Cardiac muscle cell (in vitro differentiated cells and primary cell): ENCODE measurements around the gene BDKRB2. TPM values are rescaled to one million over a fixed set of nuclear protein-coding genes. Genes with fewer than 3 reads are reported as not detected.

Experiments
- DNase-seq, 2 donors: peaks; one replicate each; pipeline versions ENCODE4 v3.0.0 to v3.0.0-alpha.2; 2010 to 2017; ENCODE audit warnings: low read depth in 1 of 2, low spot score in 1 of 2
- H3K27ac ChIP-seq: fragments of 200-600 bp; sonication (generic); 2 replicates; pipeline ENCODE4 v1.5.1; 2016
- H3K27me3 ChIP-seq: fragments of 200-600 bp; sonication (generic); 2 replicates; pipeline ENCODE4 v1.6.0; 2016; ENCODE audit warnings: control low read depth
- H3K36me3 ChIP-seq: fragments of 200-600 bp; sonication (generic); 2 replicates; pipeline ENCODE4 v1.5.1; 2016; ENCODE audit warnings: control low read depth
- H3K4me1 ChIP-seq: fragments of 200-600 bp; sonication (generic); 2 replicates; pipeline ENCODE4 v1.8.1; 2017; ENCODE audit warnings: low read depth, mild to moderate bottlenecking, mixed run types
- H3K4me3 ChIP-seq: fragments of 200-600 bp; sonication (generic); 2 replicates; pipeline ENCODE4 v1.5.1; 2016; ENCODE audit warnings: mild to moderate bottlenecking
- H3K9me3 ChIP-seq: fragments of 200-600 bp; sonication (generic); 2 replicates; pipeline ENCODE4 v1.5.1; 2017; ENCODE audit warnings: low read depth, mild to moderate bottlenecking, control low read depth
- polyA plus RNA-seq: library from polyadenylated mRNA; unstranded; fragments of >200 nt; fragmentation: Nextera tagmentation; extraction: Ambion mirVana; gene quantifications from 2 replicates; pipeline ENCODE4 v1.2.1, GENCODE V29; 2016
- total RNA-seq: library from RNA; depleted of rRNA; stranded (reverse); fragments of >200 nt; gene quantifications from 2 replicates; pipeline ENCODE4 v1.2.3, GENCODE V29; 2016
- TF ChIP-seq, protein P1 (sequence below): IDR thresholded peaks from 2 replicates; pipeline ENCODE4 v1.5.1; 2012; ENCODE audit warnings: low read depth, mild to moderate bottlenecking, low read length

The BDKRB2 gene
- total and polyA plus RNA-seq, 2 experiments from 2014 or later, result 0.45 TPM; not detected in 1

DNA sequence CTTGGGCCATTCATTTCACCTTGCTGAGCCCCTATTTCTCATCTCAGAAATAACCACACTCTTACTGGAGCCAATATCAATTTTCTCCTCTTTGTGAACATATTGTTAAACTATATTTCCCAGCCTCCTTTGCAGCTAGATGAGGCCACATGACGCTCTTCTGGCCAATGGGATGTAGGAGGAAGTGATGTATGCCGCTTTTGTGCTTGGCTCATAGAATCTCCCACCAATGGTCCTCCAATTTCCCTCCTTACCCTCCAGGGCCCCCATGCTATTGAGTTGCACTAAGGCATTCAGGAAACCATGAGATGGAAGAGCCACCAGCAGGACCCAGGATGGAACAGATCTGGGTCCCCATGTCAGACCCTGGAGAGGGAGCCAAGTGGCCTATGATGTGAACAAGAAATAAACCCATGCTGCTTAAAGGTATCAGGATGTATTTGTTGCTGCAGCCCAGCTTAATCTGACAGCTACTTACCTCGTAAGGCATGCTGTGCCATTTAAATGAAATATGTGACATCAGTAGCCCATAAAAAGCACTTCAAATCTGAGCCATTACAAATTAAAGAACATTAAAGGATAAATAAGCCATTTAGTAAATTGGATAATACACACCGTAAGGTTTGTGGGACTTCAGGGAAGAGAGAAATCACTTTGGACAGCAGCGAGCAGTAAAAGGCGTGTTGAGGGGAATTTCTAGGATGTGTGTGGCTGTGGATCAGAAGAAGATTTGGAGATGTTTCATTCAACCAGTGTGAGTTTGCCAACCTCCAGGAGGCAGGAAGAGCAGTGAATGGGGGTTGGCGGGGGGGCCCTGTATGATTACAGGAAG, 24.4 kb upstream of the BDKRB2 start:
- TF ChIP-seq, protein P1, sequence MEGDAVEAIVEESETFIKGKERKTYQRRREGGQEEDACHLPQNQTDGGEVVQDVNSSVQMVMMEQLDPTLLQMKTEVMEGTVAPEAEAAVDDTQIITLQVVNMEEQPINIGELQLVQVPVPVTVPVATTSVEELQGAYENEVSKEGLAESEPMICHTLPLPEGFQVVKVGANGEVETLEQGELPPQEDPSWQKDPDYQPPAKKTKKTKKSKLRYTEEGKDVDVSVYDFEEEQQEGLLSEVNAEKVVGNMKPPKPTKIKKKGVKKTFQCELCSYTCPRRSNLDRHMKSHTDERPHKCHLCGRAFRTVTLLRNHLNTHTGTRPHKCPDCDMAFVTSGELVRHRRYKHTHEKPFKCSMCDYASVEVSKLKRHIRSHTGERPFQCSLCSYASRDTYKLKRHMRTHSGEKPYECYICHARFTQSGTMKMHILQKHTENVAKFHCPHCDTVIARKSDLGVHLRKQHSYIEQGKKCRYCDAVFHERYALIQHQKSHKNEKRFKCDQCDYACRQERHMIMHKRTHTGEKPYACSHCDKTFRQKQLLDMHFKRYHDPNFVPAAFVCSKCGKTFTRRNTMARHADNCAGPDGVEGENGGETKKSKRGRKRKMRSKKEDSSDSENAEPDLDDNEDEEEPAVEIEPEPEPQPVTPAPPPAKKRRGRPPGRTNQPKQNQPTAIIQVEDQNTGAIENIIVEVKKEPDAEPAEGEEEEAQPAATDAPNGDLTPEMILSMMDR, result no peak
- no peak overlapping the region for H3K27ac ChIP-seq

DNA sequence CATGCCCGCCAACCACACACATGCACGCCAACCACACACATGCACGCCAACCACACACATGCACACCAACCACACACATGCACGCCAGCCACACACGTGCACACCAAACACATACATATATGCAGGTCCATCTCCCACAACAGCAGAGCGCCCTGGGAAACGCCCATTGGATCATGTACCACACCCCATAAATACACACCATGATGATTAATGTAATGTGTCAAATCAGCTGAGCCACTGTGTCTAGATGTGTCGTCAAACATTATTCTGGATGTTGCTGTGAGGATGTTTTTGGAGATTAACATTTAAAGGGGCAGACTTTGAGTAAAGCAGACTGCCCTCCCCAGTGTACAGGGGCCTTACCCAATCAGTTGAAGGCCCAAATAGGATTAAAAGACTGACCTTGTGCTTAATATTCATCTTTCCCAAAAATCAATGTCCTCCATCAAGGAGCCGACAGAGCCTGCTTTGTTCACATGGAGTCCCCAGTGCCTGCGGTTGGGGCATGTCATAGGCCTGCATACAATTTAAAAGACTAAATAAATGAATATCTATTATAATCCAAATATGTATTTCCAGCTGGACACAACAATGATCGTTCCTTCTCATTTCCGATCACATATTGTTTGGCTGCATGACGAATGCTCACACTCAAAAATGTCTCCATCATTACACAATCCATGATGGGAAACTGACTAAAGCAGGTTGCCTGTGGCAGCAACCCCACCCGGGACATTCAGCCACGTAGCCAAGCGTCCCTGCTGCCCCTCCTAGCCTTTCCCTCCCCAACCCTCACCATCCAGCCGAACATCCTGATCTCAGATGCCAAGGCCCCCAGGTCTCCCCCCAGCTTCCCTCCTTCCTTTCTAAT, 23.2 kb upstream of the BDKRB2 start:
- DNase-seq, result no peak
- peaks cover 7% of the 10 kb centered on the region for H3K4me1 ChIP-seq
- no peak overlapping the region for H3K27ac ChIP-seq
- H3K36me3 ChIP-seq, result no peaks in the 10 kb centered on the region
- no peaks in the 10 kb centered on the region for H3K9me3 ChIP-seq
- H3K27me3 ChIP-seq, result no peaks in the 10 kb centered on the region
- no peak overlapping the region for H3K4me3 ChIP-seq
- TF ChIP-seq, protein P1, result no peak

More for the DNA sequence above, 24.4 kb upstream of the BDKRB2 start:
- Histone ChIP-seq H3K9me3 (no peaks in the 10 kb centered on the region), H3K36me3 (no peaks in the 10 kb centered on the region), H3K4me1 (peaks cover 7% of the 10 kb centered on the region), H3K4me3 (no peak overlapping the region), H3K27me3 (no peaks in the 10 kb centered on the region)
- no peak for DNase-seq

DNA sequence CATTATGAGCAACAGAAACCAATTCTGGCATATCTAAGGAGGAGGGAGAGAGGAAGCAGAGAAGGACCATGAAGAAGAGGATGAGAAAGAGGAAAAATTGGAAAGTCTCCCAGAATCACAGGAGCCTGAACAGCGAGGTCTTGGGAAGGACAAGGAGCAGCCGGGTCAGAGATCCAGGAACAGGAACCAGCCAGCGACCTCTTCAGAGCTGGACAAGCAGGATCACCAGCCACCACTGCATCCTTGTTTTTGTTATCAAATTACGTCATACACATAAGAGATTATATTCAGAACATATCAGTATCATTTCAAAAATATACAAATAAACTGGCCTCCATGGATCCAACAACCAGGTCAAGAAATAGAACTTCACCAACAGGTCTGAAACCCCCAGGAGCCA, 22.1 kb upstream of the BDKRB2 start:
- no peak for DNase-seq
- no peak overlapping the region for H3K27ac ChIP-seq
- TF ChIP-seq, protein P1, result no peak

DNA sequence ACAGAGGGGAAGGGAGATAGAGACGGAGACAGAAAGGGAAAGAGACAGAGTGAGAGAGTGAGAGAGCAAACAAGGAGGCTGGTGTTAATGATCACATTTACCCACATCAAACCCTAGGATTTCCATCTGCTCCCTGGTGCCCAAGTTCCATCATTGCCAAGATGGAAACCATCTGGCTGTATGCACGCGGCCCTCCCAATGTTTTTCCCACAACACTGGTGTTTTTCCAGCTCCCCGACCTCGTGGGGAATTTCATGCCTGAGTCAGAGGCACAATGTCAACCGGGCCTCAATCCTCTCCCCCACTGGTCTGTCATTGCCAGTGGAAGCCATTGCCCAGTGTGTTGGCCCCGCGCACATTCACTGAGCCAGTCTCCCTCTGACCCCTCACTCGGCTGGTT, 19.9 kb upstream of the BDKRB2 start:
- TF ChIP-seq, protein P1, result no peak
- DNase-seq, result peak in 1 of 2 donors; percentile 47

More for the DNA sequence above, 22.1 kb upstream of the BDKRB2 start:
- no peaks in the 10 kb centered on the region for H3K9me3 ChIP-seq
- H3K27me3 ChIP-seq, result no peaks in the 10 kb centered on the region
- H3K4me3 ChIP-seq, result no peak overlapping the region
- H3K4me1 ChIP-seq, result peaks cover 7% of the 10 kb centered on the region
- no peaks in the 10 kb centered on the region for H3K36me3 ChIP-seq

DNA sequence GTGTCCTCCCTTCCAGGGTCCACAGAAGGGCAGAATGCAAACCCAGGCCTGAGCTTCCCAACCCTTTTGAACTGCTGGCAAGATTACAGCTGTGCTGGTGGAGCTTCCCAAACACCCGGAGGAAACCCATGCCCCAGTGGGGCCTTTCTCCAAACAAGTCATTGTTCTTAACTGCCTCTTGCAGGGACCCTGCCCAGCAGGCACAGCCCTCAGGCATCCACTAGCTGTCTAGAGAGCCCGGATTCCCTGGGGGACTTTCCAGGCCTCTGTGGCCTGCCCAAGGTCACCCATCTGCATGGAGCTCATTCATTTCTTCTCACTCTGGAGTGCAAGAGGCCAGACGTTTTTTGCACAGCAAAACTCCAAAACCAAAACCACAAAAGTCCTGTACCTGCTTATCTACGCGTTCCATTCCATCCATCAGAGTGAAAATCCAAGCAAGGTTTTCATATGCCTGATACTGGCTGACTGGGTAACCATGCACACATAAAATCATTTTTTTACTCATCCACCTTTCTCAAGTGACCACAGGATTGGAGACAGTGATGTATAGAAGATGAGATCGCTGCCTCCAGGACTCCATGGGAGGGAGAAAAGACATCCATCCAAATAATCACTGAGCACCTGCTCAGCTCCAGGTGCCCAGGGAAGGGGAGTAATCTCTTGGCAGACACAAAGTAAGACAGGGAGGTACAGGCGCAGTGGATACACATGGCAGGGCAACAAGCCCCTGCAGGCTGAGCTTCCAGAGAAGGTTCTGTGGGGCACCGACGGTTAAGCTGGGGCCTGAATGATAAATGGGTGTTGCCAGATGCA, 17.2 kb upstream of the BDKRB2 start:
- H3K4me3 ChIP-seq, result no peak overlapping the region
- no peaks in the 10 kb centered on the region for H3K27me3 ChIP-seq
- no peaks in the 10 kb centered on the region for H3K9me3 ChIP-seq
- DNase-seq, result no peak
- H3K36me3 ChIP-seq, result no peaks in the 10 kb centered on the region
- H3K27ac ChIP-seq, result no peak overlapping the region
- TF ChIP-seq, protein P1, result no peak
- H3K4me1 ChIP-seq, result peaks cover 17% of the 10 kb centered on the region

More for the DNA sequence above, 19.9 kb upstream of the BDKRB2 start:
- no peaks in the 10 kb centered on the region for H3K27me3 ChIP-seq
- no peaks in the 10 kb centered on the region for H3K36me3 ChIP-seq
- no peaks in the 10 kb centered on the region for H3K9me3 ChIP-seq
- no peak overlapping the region for H3K4me3 ChIP-seq
- no peak overlapping the region for H3K27ac ChIP-seq
- H3K4me1 ChIP-seq, result peaks cover 15% of the 10 kb centered on the region
